Neural cell (in vitro differentiated cells): ENCODE data around the gene LSM3.

ENCODE experiments used
- CTCF ChIP-seq: fragments of 450-650 bp; IDR thresholded peaks from 2 replicates; pipeline ENCODE4 v1.5.1; 2014; ENCODE audit warnings: antibody characterized with exemption, mild to moderate bottlenecking, moderate library complexity; ENCODE audit not compliant: poor library complexity, severe bottlenecking
- EZH2 ChIP-seq: fragments of 200-600, 300-800 bp; shearing (Covaris generic), sonication (generic); IDR thresholded peaks from 2 replicates; pipeline ENCODE4 v1.6.1; 2014; ENCODE audit warnings: antibody characterized with exemption, low read length, borderline replicate concordance, mild to moderate bottlenecking; ENCODE audit not compliant: insufficient read depth, poor library complexity, severe bottlenecking
- MXI1 ChIP-seq: fragments of 450-650 bp; conservative IDR thresholded peaks from 2 replicates; pipeline ENCODE4 v1.6.1; 2014; ENCODE audit warnings: antibody characterized with exemption, mild to moderate bottlenecking; ENCODE audit not compliant: poor library complexity, severe bottlenecking
- POLR2AphosphoS5 ChIP-seq: IDR thresholded peaks from 2 replicates; pipeline ENCODE4 v1.6.1; 2012
- RAD21 ChIP-seq: fragments of 450-650 bp; conservative IDR thresholded peaks from 2 replicates; pipeline ENCODE4 v1.6.1; 2014; ENCODE audit warnings: antibody characterized with exemption, mild to moderate bottlenecking, moderate library complexity
- REST ChIP-seq: IDR thresholded peaks from 2 replicates; pipeline ENCODE4 v1.6.1; 2012; ENCODE audit warnings: borderline replicate concordance
- SMC3 ChIP-seq: fragments of 450-650 bp; conservative IDR thresholded peaks from 2 replicates; pipeline ENCODE4 v1.6.1; 2014; ENCODE audit warnings: antibody characterized with exemption, mild to moderate bottlenecking, moderate library complexity; ENCODE audit not compliant: poor library complexity
- TAF1 ChIP-seq: IDR thresholded peaks from 2 replicates; pipeline ENCODE4 v1.6.1; 2012; ENCODE audit warnings: low read depth

GRCh38 chr3:14148041-14148985, 30.3 kb upstream of the LSM3 start:
- TF ChIP-seq CTCF (no peak), EZH2 (no peak), RAD21 (no peak), POLR2AphosphoS5 (no peak), REST (no peak), SMC3 (no peak), TAF1 (no peak), MXI1 (no peak)
